Bladder microvascular endothelial cell (primary cell): Measurements from ENCODE around the gene KHSRP. TPM values are rescaled to one million over a fixed set of nuclear protein-coding genes. Genes with fewer than 3 reads are reported as not detected.

Experiments used
- total RNA-seq: library from RNA; depleted of rRNA; stranded (reverse); fragments of >200 nt; gene quantifications from 2 replicates; pipeline ENCODE4 v1.2.3, GENCODE V29; 2014

KHSRP gene
- 102 and 214 TPM in 2 replicates for total RNA-seq

GRCh38 chr19:6424195-6424938, at the start of gene KHSRP:
Gene KHSRP (minus strand): TSS chr19:6424811. CDS start chr19:6424701, 110 bp downstream.

DNA sequence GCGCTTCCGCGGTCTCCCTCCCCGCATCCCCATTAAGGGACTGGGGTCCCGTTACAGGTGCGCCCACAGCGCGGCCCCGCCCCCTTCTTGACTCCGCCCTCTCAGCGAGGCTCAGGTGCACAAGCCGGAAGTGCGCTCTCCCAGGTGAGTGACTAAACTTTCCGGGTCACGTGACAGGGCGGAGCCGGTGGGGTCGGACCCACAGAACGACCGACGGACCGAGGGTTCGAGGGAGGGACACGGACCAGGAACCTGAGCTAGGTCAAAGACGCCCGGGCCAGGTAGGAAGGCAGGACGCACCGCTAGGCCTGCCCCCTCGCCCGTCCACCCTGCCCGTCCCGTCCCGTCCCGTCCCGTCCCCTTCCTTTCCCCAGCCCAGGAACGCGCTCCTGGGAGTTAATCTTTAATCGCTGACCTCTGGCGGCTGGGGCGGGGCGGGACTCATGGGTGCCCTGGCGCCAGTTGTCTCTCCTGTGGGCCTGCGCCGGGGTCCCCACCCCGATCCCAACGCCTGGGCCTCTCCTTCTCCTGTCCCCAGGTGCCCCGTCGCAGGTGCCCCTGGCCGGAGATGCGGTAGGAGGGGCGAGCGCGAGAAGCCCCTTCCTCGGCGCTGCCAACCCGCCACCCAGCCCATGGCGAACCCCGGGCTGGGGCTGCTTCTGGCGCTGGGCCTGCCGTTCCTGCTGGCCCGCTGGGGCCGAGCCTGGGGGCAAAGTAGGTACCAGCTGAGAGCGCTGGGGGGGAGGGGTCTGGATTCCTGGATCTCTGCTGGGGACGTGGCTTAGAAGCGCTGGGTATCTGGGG, 39.7 kb upstream of the KHSRP start, which contains the start of gene CRB3:
CRB3 (plus strand) TSS at position 202 of the 804 bp plus-strand sequence; CDS start at position 633, 431 bp downstream.

DNA sequence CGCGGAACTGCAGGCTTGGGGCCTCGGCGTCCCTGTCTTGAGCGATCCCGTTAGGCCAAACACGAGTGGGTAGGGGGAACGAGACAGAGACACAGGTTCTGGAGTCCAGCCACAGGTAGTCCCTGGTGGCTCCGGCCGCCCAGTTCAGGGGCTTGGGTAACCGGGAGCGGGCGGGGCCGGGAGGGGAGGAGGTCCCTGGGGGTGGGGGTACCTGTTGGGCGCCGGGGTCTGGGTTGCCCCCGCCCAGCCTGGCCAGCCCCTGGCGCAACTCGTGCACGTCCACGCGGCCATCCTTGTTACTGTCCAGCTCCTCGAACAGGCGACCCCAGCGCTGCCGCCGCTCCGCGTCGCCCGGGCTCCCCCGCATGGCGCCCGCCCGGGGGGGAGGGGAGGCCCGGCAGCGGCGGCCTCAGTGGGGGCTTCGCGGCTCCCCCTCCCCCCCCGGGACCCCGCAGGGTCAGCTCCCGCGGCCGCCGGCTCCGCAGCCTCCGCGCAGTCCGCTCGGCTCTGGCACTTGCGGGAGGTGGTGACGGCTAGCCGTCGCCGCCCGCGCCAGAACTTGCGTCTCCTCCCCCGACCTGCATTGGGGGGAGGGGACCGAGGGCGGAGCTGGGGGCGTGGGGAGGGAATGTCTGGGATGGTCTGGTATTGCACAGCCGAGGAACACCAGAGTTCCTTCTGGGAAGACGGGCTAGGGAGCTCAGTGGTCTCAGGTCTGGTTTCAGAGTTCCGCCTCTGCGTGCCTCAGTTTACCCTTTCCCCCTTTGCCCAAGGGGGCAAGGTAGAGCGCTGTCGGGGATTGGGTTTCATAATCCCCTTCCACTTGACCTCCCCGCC, 34.9 kb upstream of the KHSRP start, which contains the start of gene SLC25A23:
SLC25A23 (minus strand) TSS at position 531 of the 837 bp plus-strand sequence; CDS start at position 367, 164 bp downstream.

GRCh38 chr19:6433663-6434062, 9.1 kb upstream of the KHSRP start, which contains the start of gene SLC25A41:
Gene SLC25A41 (minus strand): TSS chr19:6433763. CDS start chr19:6433693, 70 bp downstream.

GRCh38 chr19:6393074-6393982, 31.3 kb downstream of the KHSRP start, which contains the start of gene GTF2F1:
Gene GTF2F1 (minus strand): TSS chr19:6393164. CDS start chr19:6392995, 169 bp downstream.

DNA sequence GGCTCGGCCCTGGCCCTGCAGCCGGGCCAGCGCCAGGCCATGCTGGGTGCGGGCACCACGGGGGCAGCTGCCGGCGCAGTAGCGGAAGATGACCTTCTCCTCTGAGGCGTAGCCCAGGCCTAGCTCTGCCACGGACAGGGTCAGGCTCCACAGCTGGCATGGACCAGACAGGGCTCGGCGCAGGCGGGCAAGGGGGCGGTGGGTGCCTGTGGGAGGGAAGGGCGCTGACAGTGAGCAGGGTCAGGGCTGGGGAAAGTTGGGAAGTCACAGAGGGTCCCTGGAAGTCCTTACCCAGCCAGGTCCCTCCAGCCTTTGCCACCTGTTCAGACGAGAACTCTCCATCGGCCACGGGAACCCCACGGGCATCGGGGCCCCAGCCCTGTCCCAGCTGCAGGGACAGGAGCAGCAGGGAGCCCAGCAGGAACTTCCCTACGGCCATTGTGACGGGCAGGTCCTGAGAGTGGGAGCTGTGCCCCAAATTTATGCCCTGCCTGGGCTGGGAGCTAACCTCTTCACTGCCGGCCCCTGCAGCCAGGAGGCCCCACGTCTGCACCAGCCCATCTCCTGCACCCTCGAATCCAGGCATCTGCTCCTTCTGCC, 49.1 kb downstream of the KHSRP start, which contains the start of gene PSPN:
PSPN (minus strand) TSS at position 523 of the 600 bp plus-strand sequence; CDS start at position 439, 84 bp downstream.

GRCh38 chr19:6372594-6373095, 52.0 kb downstream of the KHSRP start, which contains the start of gene ALKBH7:
Gene ALKBH7 (plus strand): TSS chr19:6372794. CDS start chr19:6372821, 27 bp downstream.

Other genes with a start within 250 kb of the KHSRP start
- 3.1 and 8.0 TPM in 2 replicates for gene MLLT1, start 144.8 kb downstream of the KHSRP start, total RNA-seq
- not detected in 2 replicates for gene ACER1, start 91.2 kb downstream of the KHSRP start, total RNA-seq
- 45.1 and 47.4 TPM in 2 replicates for gene CLPP, start 63.3 kb downstream of the KHSRP start, total RNA-seq
- gene ALKBH7, start 52.0 kb downstream of the KHSRP start, total RNA-seq, result 15.6 and 27.5 TPM in 2 replicates
- gene PSPN, start 48.9 kb downstream of the KHSRP start, total RNA-seq, result 0.65 and 1.3 TPM in 2 replicates
- gene GTF2F1, start 31.6 kb downstream of the KHSRP start, total RNA-seq, result 38.4 and 51.5 TPM in 2 replicates
- gene SLC25A41, start 9.0 kb upstream of the KHSRP start, total RNA-seq, result 0.06 TPM in 1 of 2 replicates, not detected in the other
- 8.9 and 25.6 TPM in 2 replicates for gene SLC25A23, start 35.0 kb upstream of the KHSRP start, total RNA-seq
- not detected in 2 replicates for gene CRB3, start 39.5 kb upstream of the KHSRP start, total RNA-seq
- not detected in 2 replicates for gene DENND1C, start 57.0 kb upstream of the KHSRP start, total RNA-seq
- not detected in 2 replicates for gene TUBB4A, start 77.5 kb upstream of the KHSRP start, total RNA-seq
- 0.32 and 0.69 TPM in 2 replicates for gene TNFSF9, start 106.2 kb upstream of the KHSRP start, total RNA-seq
- gene CD70, start 166.3 kb upstream of the KHSRP start, total RNA-seq, result 0.25 TPM in 1 of 2 replicates, not detected in the other
- not detected in 2 replicates for gene TNFSF14, start 245.3 kb upstream of the KHSRP start, total RNA-seq